ENCODE results near the gene TFF1.

The TFF1 gene

DNA sequence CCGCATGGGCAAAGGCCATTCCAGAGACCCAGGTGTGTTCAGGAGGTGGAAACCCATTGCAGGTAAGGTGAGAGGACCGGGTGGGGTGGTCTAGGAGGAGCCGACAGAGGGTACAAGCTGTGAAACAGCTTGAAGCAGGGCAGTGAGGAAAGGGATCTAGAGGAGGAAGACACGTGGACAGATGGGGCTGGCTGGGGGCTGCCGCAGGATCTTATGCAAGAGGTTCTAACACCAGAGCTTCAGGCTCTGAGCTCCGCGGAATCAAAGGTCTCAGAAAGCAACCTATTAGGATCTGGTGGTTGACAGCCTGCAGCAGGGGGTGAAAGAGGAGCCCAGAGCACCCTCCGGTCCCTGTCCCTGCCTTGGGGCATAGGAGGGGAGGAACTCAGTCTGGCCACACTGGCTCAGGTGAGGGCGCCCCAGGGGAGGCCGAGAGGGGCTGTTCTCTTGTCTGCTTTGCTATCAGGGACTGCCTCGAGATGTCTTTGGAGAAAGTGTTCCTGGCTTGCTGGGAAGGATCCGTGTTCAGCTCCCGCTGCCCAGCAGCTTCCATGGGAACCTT lies 1.9 kb downstream of the TFF1 start:
- Histone ChIP-seq H3K79me2 (no peaks in the 10 kb centered on the region), H2AFZ (no peak overlapping the region), H3K27ac (no peak overlapping the region), H3K4me3 (ENCODE audit: low read depth, low read length) (no peak overlapping the region), H3K9me3 (ENCODE audit: control insufficient read depth, low read length) (no peaks in the 10 kb centered on the region), H3K9ac (no peak overlapping the region), H3K4me2 (ENCODE audit: low read length) (no peak overlapping the region), H3K27me3 (ENCODE audit: control insufficient read depth, insufficient read depth, low read length) (no peaks in the 10 kb centered on the region), H3K4me1 (no peaks in the 10 kb centered on the region), H3K36me3 (ENCODE audit: control insufficient read depth, insufficient read depth, low read length) (no peaks in the 10 kb centered on the region)
- TF ChIP-seq, protein P1, sequence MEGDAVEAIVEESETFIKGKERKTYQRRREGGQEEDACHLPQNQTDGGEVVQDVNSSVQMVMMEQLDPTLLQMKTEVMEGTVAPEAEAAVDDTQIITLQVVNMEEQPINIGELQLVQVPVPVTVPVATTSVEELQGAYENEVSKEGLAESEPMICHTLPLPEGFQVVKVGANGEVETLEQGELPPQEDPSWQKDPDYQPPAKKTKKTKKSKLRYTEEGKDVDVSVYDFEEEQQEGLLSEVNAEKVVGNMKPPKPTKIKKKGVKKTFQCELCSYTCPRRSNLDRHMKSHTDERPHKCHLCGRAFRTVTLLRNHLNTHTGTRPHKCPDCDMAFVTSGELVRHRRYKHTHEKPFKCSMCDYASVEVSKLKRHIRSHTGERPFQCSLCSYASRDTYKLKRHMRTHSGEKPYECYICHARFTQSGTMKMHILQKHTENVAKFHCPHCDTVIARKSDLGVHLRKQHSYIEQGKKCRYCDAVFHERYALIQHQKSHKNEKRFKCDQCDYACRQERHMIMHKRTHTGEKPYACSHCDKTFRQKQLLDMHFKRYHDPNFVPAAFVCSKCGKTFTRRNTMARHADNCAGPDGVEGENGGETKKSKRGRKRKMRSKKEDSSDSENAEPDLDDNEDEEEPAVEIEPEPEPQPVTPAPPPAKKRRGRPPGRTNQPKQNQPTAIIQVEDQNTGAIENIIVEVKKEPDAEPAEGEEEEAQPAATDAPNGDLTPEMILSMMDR (IDR thresholded peaks at IDR 0.05) = no peak

DNA sequence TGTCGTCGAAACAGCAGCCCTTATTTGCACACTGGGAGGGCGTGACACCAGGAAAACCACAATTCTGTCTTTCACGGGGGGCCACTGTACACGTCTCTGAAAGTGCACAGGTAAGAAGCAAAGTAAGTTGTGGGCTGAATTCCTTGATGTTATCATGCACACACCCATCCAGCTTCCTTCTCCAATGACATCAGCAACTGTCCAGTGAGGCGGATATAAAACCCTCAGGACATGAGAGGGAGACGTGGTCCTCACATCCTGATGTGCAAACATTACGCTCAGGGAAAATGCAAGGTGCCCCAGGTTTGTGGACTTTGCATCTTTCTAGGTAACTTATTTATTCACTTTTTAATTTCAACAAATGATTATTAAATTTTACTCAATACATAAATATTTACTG lies 3.0 kb downstream of the TFF1 start:
- Histone ChIP-seq H3K4me3 (ENCODE audit: low read depth, low read length) (no peak overlapping the region), H3K9ac (no peak overlapping the region), H3K36me3 (ENCODE audit: control insufficient read depth, insufficient read depth, low read length) (no peaks in the 10 kb centered on the region), H3K27ac (no peak overlapping the region), H3K9me3 (ENCODE audit: control insufficient read depth, low read length) (no peaks in the 10 kb centered on the region), H3K4me2 (ENCODE audit: low read length) (no peak overlapping the region), H2AFZ (no peak overlapping the region), H3K4me1 (no peaks in the 10 kb centered on the region), H3K79me2 (no peaks in the 10 kb centered on the region), H3K27me3 (ENCODE audit: control insufficient read depth, insufficient read depth, low read length) (no peaks in the 10 kb centered on the region)
- TF ChIP-seq, protein P1 (IDR thresholded peaks at IDR 0.05) = no peak

DNA sequence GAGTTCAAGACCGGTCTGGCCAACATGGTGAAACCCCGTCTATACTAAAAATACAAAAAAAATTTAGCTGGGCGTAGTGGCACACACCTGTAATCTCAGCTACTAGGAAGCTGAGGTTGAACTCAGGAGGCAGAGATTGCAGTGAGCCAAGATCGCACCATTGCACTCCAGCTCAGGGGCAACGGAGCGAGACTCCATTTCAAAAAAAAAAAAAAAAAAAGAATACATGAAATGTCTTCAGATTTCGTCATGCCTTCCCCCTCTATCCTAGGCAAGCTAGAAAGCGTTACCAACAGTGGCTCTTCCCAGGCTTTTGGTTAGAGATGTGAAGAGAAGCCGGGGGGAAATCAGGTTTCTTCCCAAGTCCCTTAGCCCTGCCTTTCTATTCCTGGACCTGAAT lies 3.6 kb downstream of the TFF1 start:
- no peak overlapping the region for H3K4me2 ChIP-seq (ENCODE audit: low read length)
- no peaks in the 10 kb centered on the region for H3K27me3 ChIP-seq (ENCODE audit: control insufficient read depth, insufficient read depth, low read length)
- H3K4me1 ChIP-seq = no peaks in the 10 kb centered on the region
- TF ChIP-seq, protein P1 (IDR thresholded peaks at IDR 0.05) = no peak
- H3K9me3 ChIP-seq (ENCODE audit: control insufficient read depth, low read length) = no peaks in the 10 kb centered on the region
- H3K79me2 ChIP-seq = no peaks in the 10 kb centered on the region
- H3K4me3 ChIP-seq (ENCODE audit: low read depth, low read length) = no peak overlapping the region
- no peak overlapping the region for H2AFZ ChIP-seq
- no peaks in the 10 kb centered on the region for H3K36me3 ChIP-seq (ENCODE audit: control insufficient read depth, insufficient read depth, low read length)
- no peak overlapping the region for H3K9ac ChIP-seq
- no peak overlapping the region for H3K27ac ChIP-seq

DNA sequence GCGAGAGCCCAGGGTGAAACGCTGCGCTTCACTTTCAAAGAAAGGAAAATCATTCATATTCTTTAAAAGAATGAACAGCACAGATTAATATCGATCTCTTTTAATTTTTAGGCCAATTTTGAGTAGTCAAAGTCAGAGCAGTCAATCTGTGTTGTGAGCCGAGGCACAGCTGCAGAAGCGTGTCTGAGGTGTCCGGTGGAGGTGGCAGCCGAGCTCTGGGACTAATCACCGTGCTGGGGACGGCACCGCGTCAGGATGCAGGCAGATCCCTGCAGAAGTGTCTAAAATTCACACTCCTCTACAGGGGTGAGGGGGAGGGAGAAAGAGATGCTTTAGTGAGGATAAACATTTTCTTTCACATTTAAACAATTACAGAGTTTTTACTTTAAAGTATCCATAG lies 4.1 kb downstream of the TFF1 start:
- H3K4me1 ChIP-seq = no peaks in the 10 kb centered on the region
- no peaks in the 10 kb centered on the region for H3K27me3 ChIP-seq (ENCODE audit: control insufficient read depth, insufficient read depth, low read length)
- H3K9ac ChIP-seq = no peak overlapping the region

DNA sequence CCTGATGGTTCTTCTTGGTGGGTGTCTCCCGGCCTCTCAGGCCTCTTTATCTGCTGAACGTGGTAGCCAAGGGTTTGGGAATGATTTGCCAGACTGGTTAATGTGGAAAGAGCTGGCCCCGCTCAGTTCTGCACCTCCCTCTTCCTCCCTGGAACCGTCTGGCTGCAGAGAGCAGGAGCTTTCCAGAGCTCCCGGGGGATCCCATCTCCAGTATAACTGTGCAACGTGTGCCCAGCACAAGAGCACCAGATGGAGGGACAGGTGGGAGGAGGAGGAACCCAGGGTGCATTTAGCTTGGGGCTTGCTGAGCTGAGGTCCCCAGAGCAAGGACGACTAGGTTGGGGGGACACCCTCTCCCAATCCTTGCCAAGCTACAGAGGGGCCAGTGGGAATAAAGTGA lies 5.0 kb downstream of the TFF1 start:
- H3K27me3 ChIP-seq (ENCODE audit: control insufficient read depth, insufficient read depth, low read length) = no peaks in the 10 kb centered on the region
- H3K9me3 ChIP-seq (ENCODE audit: control insufficient read depth, low read length) = no peaks in the 10 kb centered on the region
- H2AFZ ChIP-seq = no peak overlapping the region
- no peaks in the 10 kb centered on the region for H3K79me2 ChIP-seq
- TF ChIP-seq, protein P1 (IDR thresholded peaks at IDR 0.05) = no peak
- no peaks in the 10 kb centered on the region for H3K4me1 ChIP-seq
- H3K9ac ChIP-seq = no peak overlapping the region
- H3K4me2 ChIP-seq (ENCODE audit: low read length) = no peak overlapping the region
- no peak overlapping the region for H3K27ac ChIP-seq
- no peak overlapping the region for H3K4me3 ChIP-seq (ENCODE audit: low read depth, low read length)
- no peaks in the 10 kb centered on the region for H3K36me3 ChIP-seq (ENCODE audit: control insufficient read depth, insufficient read depth, low read length)

More for the DNA sequence above, 4.1 kb downstream of the TFF1 start:
- Histone ChIP-seq H3K9me3 (ENCODE audit: control insufficient read depth, low read length) (no peaks in the 10 kb centered on the region), H2AFZ (no peak overlapping the region), H3K27ac (no peak overlapping the region), H3K36me3 (ENCODE audit: control insufficient read depth, insufficient read depth, low read length) (no peaks in the 10 kb centered on the region), H3K4me2 (ENCODE audit: low read length) (no peak overlapping the region), H3K4me3 (ENCODE audit: low read depth, low read length) (no peak overlapping the region), H3K79me2 (no peaks in the 10 kb centered on the region)
- TF ChIP-seq, protein P1 (IDR thresholded peaks at IDR 0.05) = no peak

All from parathyroid adenoma (tissue), 2 donors.